ENCODE data around the gene A1CF.

The A1CF gene

GRCh38 chr10:50861370-50861769, 24.1 kb downstream of the A1CF start:
- no peak for DNase-seq

GRCh38 chr10:50857579-50857978, 27.8 kb downstream of the A1CF start:
- DNase-seq, result no peak

GRCh38 chr10:50855461-50855860, 30.0 kb downstream of the A1CF start:
- no peak for DNase-seq

GRCh38 chr10:50855015-50855414, 30.4 kb downstream of the A1CF start:
- DNase-seq, result no peak

GRCh38 chr10:50853557-50853956, 31.9 kb downstream of the A1CF start:
- no peak for DNase-seq

GRCh38 chr10:50851884-50852671, 33.3 kb downstream of the A1CF start:
- no peak for DNase-seq

GRCh38 chr10:50850578-50851230, 34.7 kb downstream of the A1CF start:
- DNase-seq, result no peak

- peak in 1 of 2 experiments; percentile 27 for DNase-seq
These were observed 38.7 kb downstream of the A1CF start for GRCh38 chr10:50846753-50847152.

- no peak for DNase-seq
These were observed 48.3 kb downstream of the A1CF start for GRCh38 chr10:50837095-50837494.

- no peak for DNase-seq
These were observed 53.2 kb downstream of the A1CF start for GRCh38 chr10:50832171-50832751.

GRCh38 chr10:50830066-50830465, 55.4 kb downstream of the A1CF start:
- no peak for DNase-seq

- DNase-seq, result no peak
These were observed 60.6 kb downstream of the A1CF start for GRCh38 chr10:50824782-50825181.

GRCh38 chr10:50823789-50824188, 61.6 kb downstream of the A1CF start:
- no peak for DNase-seq

GRCh38 chr10:50809596-50809995, 75.8 kb downstream of the A1CF start:
- no peak for DNase-seq

- no peak for DNase-seq
These were observed 77.3 kb downstream of the A1CF start for GRCh38 chr10:50807851-50808776.

GRCh38 chr10:50805981-50806622, 79.3 kb downstream of the A1CF start:
- no peak for DNase-seq

- DNase-seq, result no peak
These were observed 85.8 kb downstream of the A1CF start for GRCh38 chr10:50799595-50799994.

- DNase-seq, result no peak
These were observed 87.1 kb downstream of the A1CF start for GRCh38 chr10:50798297-50798696.

- no peak for DNase-seq
These were observed 88.7 kb downstream of the A1CF start for GRCh38 chr10:50796693-50797092.

- no peak for DNase-seq
These were observed 90.9 kb downstream of the A1CF start for GRCh38 chr10:50794490-50794889.

- DNase-seq, result peak; percentile 2 to 31
These were observed 96.2 kb downstream of the A1CF start for GRCh38 chr10:50788951-50789945.

Data from SW 1271 (cell line).